ENCODE data around the gene CT45A9. TPM values are rescaled to one million over a fixed set of nuclear protein-coding genes. Genes with fewer than 3 reads are reported as not detected.
"Not testable (repeated sequence)": the region's sequence is repeated elsewhere in the genome, so short reads cannot be mapped to it uniquely, and the experiment has no call there.

The CT45A9 gene
- polyA plus RNA-seq (ENCODE audit: insufficient read length in 10 of 10), result under 1 TPM in 1 of 10 donors, not detected in 9; 0.53 TPM
- long read RNA-seq, donor 1, result 0 reads
- long read RNA-seq, donor 2, result 0 reads
- long read RNA-seq, donor 3, result 0 reads
- long read RNA-seq, donor 4, result 0 reads
- long read RNA-seq, donor 5, result 0 reads
- long read RNA-seq, donor 6, result 0 reads
- long read RNA-seq, donor 7, result 0 reads
- long read RNA-seq, donor 8, result 0 reads
- long read RNA-seq, donor 9, result 0 reads

GRCh38 chrX:135871712-135872111, at the start of gene CT45A9:
Gene CT45A9 (minus strand): TSS chrX:135871812. CDS start chrX:135868061, 3,751 bp downstream.
- not testable (repeated sequence) for DNase-seq

GRCh38 chrX:135920516-135920915, 48.9 kb upstream of the CT45A9 start:
- DNase-seq, result not testable (repeated sequence)

GRCh38 chrX:135914404-135914803, 42.8 kb upstream of the CT45A9 start:
- DNase-seq, result no peak

GRCh38 chrX:135910251-135910650, 38.6 kb upstream of the CT45A9 start:
- no peak for DNase-seq

- no peak for DNase-seq
These were observed 21.7 kb upstream of the CT45A9 start, which contains the start of the genes CT45A10 and SAGE1 for GRCh38 chrX:135893294-135893817. Gene CT45A10 (minus strand): TSS chrX:135893444. CDS start chrX:135885344, 8,100 bp downstream. Gene SAGE1 (plus strand): TSS chrX:135893716. CDS start chrX:135896243, 2,527 bp downstream.

- DNase-seq, result no peak
These were observed 21.2 kb upstream of the CT45A9 start for GRCh38 chrX:135892781-135893180.

- DNase-seq, result no peak
These were observed 18.5 kb upstream of the CT45A9 start for GRCh38 chrX:135890087-135890585.

- DNase-seq, result not testable (repeated sequence)
These were observed 17.4 kb upstream of the CT45A9 start for GRCh38 chrX:135888976-135889375.

- DNase-seq, result not testable (repeated sequence)
These were observed 16.6 kb upstream of the CT45A9 start for GRCh38 chrX:135888230-135888629.

GRCh38 chrX:135882741-135883140, 11.1 kb upstream of the CT45A9 start:
- DNase-seq, result not testable (repeated sequence)

- DNase-seq, result not testable (repeated sequence)
These were observed 17.2 kb downstream of the CT45A9 start, which contains the start of gene CT45A8 for GRCh38 chrX:135854438-135854837. Gene CT45A8 (minus strand): TSS chrX:135854538. CDS start chrX:135850783, 3,755 bp downstream.

- not testable (repeated sequence) for DNase-seq
These were observed 34.4 kb downstream of the CT45A9 start, which contains the start of gene CT45A7 for GRCh38 chrX:135837180-135837579. Gene CT45A7 (minus strand): TSS chrX:135837280. CDS start chrX:135833533, 3,747 bp downstream.

GRCh38 chrX:135819912-135820311, 51.7 kb downstream of the CT45A9 start, which contains the start of gene CT45A2:
Gene CT45A2 (minus strand): TSS chrX:135820012. CDS start chrX:135816265, 3,747 bp downstream.
- DNase-seq, result not testable (repeated sequence)

Other genes starting within 250 kb of the CT45A9 start
- under 1 TPM in 3 of 10 donors, not detected in 7; 0.26 to 0.49 (median 0.46) TPM for gene CT45A1, start 158.2 kb downstream of the CT45A9 start, polyA plus RNA-seq (ENCODE audit: insufficient read length in 10 of 10)
- gene CT45A3, start 103.6 kb downstream of the CT45A9 start, polyA plus RNA-seq (ENCODE audit: insufficient read length in 10 of 10), result 1 to 10 TPM in 2 of 10 donors, under 1 TPM in 1, not detected in 7; 0.44 to 5.5 (median 1.1) TPM
- under 1 TPM in 5 of 10 donors, not detected in 5; 0.22 to 0.94 (median 0.30) TPM for gene CT45A5, start 86.3 kb downstream of the CT45A9 start, polyA plus RNA-seq (ENCODE audit: insufficient read length in 10 of 10)
- gene CT45A6, start 69.0 kb downstream of the CT45A9 start, polyA plus RNA-seq (ENCODE audit: insufficient read length in 10 of 10), result 1 to 10 TPM in 2 of 10 donors, not detected in 8; 1.1 to 1.9 TPM
- gene CT45A2, start 51.8 kb downstream of the CT45A9 start, polyA plus RNA-seq (ENCODE audit: insufficient read length in 10 of 10), result not detected
- gene CT45A7, start 34.5 kb downstream of the CT45A9 start, polyA plus RNA-seq (ENCODE audit: insufficient read length in 10 of 10), result under 1 TPM in 1 of 10 donors, not detected in 9; 0.33 TPM
- gene CT45A8, start 17.3 kb downstream of the CT45A9 start, polyA plus RNA-seq (ENCODE audit: insufficient read length in 10 of 10), result under 1 TPM in 1 of 10 donors, not detected in 9; 0.53 TPM
- not detected for gene CT45A10, start 21.6 kb upstream of the CT45A9 start, polyA plus RNA-seq (ENCODE audit: insufficient read length in 10 of 10)
- under 1 TPM in 1 of 10 donors, not detected in 9; 0.16 TPM for gene SAGE1, start 21.9 kb upstream of the CT45A9 start, polyA plus RNA-seq (ENCODE audit: insufficient read length in 10 of 10)
- 10 to 100 TPM; 16.5 to 22.3 (median 20.2) TPM for gene MMGT1, start 102.2 kb upstream of the CT45A9 start, polyA plus RNA-seq (ENCODE audit: insufficient read length in 10 of 10)
- 1 to 10 TPM; 6.9 to 9.4 (median 8.7) TPM for gene SLC9A6, start 113.6 kb upstream of the CT45A9 start, polyA plus RNA-seq (ENCODE audit: insufficient read length in 10 of 10)

Data from muscle of back (tissue), 13 donors.